Suprapubic skin (tissue), 4 donors: Measurements from ENCODE around the gene ARSG.

ENCODE experiments used
- CTCF ChIP-seq, 2 donors: fragments of 200-600 bp in 1 of 2; fragments of 450-650 bp in 1 of 2; sonication (generic) in 1 of 2; IDR thresholded peaks; one replicate each; pipeline ENCODE4 v1.5.1; 2016 to 2019; ENCODE audit warnings: antibody characterized with exemption in 2 of 2, mild to moderate bottlenecking in 1 of 2, moderate library complexity in 1 of 2
- EP300 ChIP-seq: sonication (generic); formaldehyde crosslinking; IDR thresholded peaks from one replicate; pipeline ENCODE4 v1.6.1; 2017; ENCODE audit warnings: antibody characterized with exemption
- POLR2A ChIP-seq, 2 donors: fragments of 450-650 bp; IDR thresholded peaks; one replicate each; pipeline ENCODE4 v1.6.1; 2017; ENCODE audit warnings: antibody characterized with exemption in 2 of 2, mild to moderate bottlenecking in 2 of 2, moderate library complexity in 2 of 2
- POLR2AphosphoS5 ChIP-seq, 3 donors: sonication (generic); formaldehyde crosslinking; IDR thresholded peaks; one replicate each; pipeline ENCODE4 v1.6.1; 2017; ENCODE audit warnings: antibody characterized with exemption in 3 of 3

GRCh38 chr17:68289473-68289872, 1.8 kb upstream of the ARSG start:
- TF ChIP-seq CTCF (IDR thresholded peaks at IDR 0.05) (no peak), POLR2AphosphoS5 (IDR thresholded peaks at IDR 0.05) (no peak), EP300 (no peak), POLR2A (IDR thresholded peaks at IDR 0.05) (no peak)
